Activated T-helper 2 cell treated with anti-CD3 and anti-CD28 coated beads, Interferon-gamma antibody, Interleukin-2, Interleukin-4, amounts not matched to agents 10 μg/mL and 5 μg/mL and 100 μg/mL, durations not matched to agents 14 hours and 24 hours and 36 hours (primary cell): ENCODE data around the gene DCHS1. TPM values are rescaled to one million over a fixed set of nuclear protein-coding genes. Genes with fewer than 3 reads are reported as not detected.

Experiments used
- DNase-seq: peaks from one replicate; pipeline ENCODE4 v3.0.0; 2021; ENCODE audit warnings: low spot score
- H3K27ac Mint-ChIP-seq: one replicate; pipeline ENCODE4 v1.8.0; 2021; ENCODE audit warnings: mixed read lengths
- H3K27me3 Mint-ChIP-seq: one replicate; pipeline ENCODE4 v1.8.0; 2021; ENCODE audit warnings: low read depth, mixed read lengths
- H3K36me3 Mint-ChIP-seq: one replicate; pipeline ENCODE4 v1.8.0; 2021; ENCODE audit warnings: low read depth, mixed read lengths
- H3K4me1 Mint-ChIP-seq: one replicate; pipeline ENCODE4 v1.8.0; 2021; ENCODE audit warnings: low read depth, mixed read lengths
- H3K4me3 Mint-ChIP-seq: one replicate; pipeline ENCODE4 v1.8.0; 2021; ENCODE audit warnings: low read depth, mild to moderate bottlenecking, moderate library complexity, mixed read lengths
- H3K9me3 Mint-ChIP-seq: one replicate; pipeline ENCODE4 v1.8.0; 2021; ENCODE audit warnings: mixed read lengths
- intact Hi-C: fragments of 100-400 bp; cut with micrococcal nuclease; formaldehyde crosslinking; loops from one replicate; pipeline ENCODE4 v1.15.1; 2023
- total RNA-seq: library from RNA; stranded (reverse); gene quantifications from 2 replicates; pipeline ENCODE4 v1.2.3, GENCODE V29; 2022

Gene DCHS1
- total RNA-seq, 1 donor from 2014 or later = 0.57 TPM

- H3K9me3 Mint-ChIP-seq = no peaks in the 10 kb centered on the region
- H3K36me3 Mint-ChIP-seq = no peaks in the 10 kb centered on the region
- H3K4me1 Mint-ChIP-seq = peaks cover 7% of the 10 kb centered on the region
- H3K27me3 Mint-ChIP-seq = no peaks in the 10 kb centered on the region
- no peak overlapping the region for H3K4me3 Mint-ChIP-seq
- no peak overlapping the region for H3K27ac Mint-ChIP-seq
- no peak for DNase-seq
- intact Hi-C loops = no loop called here
Measured at GRCh38 chr11:6637871-6638270, 17.7 kb downstream of the DCHS1 start.

DNA sequence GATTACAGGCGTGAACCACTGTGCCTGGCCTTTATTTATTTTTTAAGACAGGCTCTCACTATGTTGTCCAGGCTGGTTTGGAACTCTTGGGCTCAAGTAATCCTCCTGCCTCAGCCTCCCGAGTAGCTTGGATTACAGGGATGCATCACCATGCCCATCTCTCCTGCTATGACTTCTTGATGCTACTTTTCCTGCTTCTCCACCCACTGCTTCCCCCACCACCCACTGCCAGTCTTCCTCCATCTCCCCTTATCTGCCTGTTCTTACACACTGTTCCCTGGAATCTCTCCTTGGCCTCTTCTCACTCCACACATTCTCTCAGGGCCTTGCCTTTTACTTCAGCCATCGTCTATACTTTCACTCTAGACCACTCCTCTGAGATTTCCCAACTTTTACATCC is 19.1 kb downstream of the DCHS1 start:
- DNase-seq = no peak
- H3K4me3 Mint-ChIP-seq = no peak overlapping the region
- H3K27ac Mint-ChIP-seq = no peak overlapping the region
- intact Hi-C loops = no loop called here
- no peaks in the 10 kb centered on the region for H3K27me3 Mint-ChIP-seq
- H3K36me3 Mint-ChIP-seq = no peaks in the 10 kb centered on the region
- H3K9me3 Mint-ChIP-seq = no peaks in the 10 kb centered on the region
- peaks cover 7% of the 10 kb centered on the region for H3K4me1 Mint-ChIP-seq

GRCh38 chr11:6635082-6635932 is 20.3 kb downstream of the DCHS1 start:
- no peaks in the 10 kb centered on the region for H3K27me3 Mint-ChIP-seq
- H3K9me3 Mint-ChIP-seq = no peaks in the 10 kb centered on the region
- no peaks in the 10 kb centered on the region for H3K36me3 Mint-ChIP-seq
- H3K4me3 Mint-ChIP-seq = no peak overlapping the region
- no peak overlapping the region for H3K27ac Mint-ChIP-seq
- H3K4me1 Mint-ChIP-seq = peaks cover 7% of the 10 kb centered on the region
- intact Hi-C loops = no loop called here
- DNase-seq = no peak

- Mint-ChIP-seq H3K9me3 (no peaks in the 10 kb centered on the region), H3K27me3 (no peaks in the 10 kb centered on the region), H3K4me3 (no peak overlapping the region), H3K36me3 (no peaks in the 10 kb centered on the region), H3K27ac (no peak overlapping the region), H3K4me1 (peaks cover 5% of the 10 kb centered on the region)
- no peak for DNase-seq
- intact Hi-C loops = no loop called here
Measured at GRCh38 chr11:6634534-6634933, 21.1 kb downstream of the DCHS1 start.

- no peaks in the 10 kb centered on the region for H3K9me3 Mint-ChIP-seq
- H3K27me3 Mint-ChIP-seq = no peaks in the 10 kb centered on the region
- intact Hi-C loops = no loop called here
- H3K27ac Mint-ChIP-seq = no peak overlapping the region
- H3K4me1 Mint-ChIP-seq = no peaks in the 10 kb centered on the region
- no peaks in the 10 kb centered on the region for H3K36me3 Mint-ChIP-seq
- no peak for DNase-seq
- no peak overlapping the region for H3K4me3 Mint-ChIP-seq
Measured at GRCh38 chr11:6633422-6634408, 21.9 kb downstream of the DCHS1 start.

GRCh38 chr11:6632116-6633073 is 23.2 kb downstream of the DCHS1 start:
- intact Hi-C loops = no loop called here

GRCh38 chr11:6631361-6631890 is 24.2 kb downstream of the DCHS1 start:
- H3K27me3 Mint-ChIP-seq = no peaks in the 10 kb centered on the region
- H3K4me1 Mint-ChIP-seq = peaks cover 13% of the 10 kb centered on the region
- no peak for DNase-seq
- no peak overlapping the region for H3K27ac Mint-ChIP-seq
- H3K9me3 Mint-ChIP-seq = no peaks in the 10 kb centered on the region
- intact Hi-C loops = no loop called here
- no peak overlapping the region for H3K4me3 Mint-ChIP-seq
- no peaks in the 10 kb centered on the region for H3K36me3 Mint-ChIP-seq

More at GRCh38 chr11:6632116-6633073, 23.2 kb downstream of the DCHS1 start:
- DNase-seq = no peak
- no peaks in the 10 kb centered on the region for H3K36me3 Mint-ChIP-seq
- no peak overlapping the region for H3K4me3 Mint-ChIP-seq
- H3K27me3 Mint-ChIP-seq = no peaks in the 10 kb centered on the region
- H3K9me3 Mint-ChIP-seq = no peaks in the 10 kb centered on the region
- H3K4me1 Mint-ChIP-seq = peaks cover 9% of the 10 kb centered on the region
- no peak overlapping the region for H3K27ac Mint-ChIP-seq

DNA sequence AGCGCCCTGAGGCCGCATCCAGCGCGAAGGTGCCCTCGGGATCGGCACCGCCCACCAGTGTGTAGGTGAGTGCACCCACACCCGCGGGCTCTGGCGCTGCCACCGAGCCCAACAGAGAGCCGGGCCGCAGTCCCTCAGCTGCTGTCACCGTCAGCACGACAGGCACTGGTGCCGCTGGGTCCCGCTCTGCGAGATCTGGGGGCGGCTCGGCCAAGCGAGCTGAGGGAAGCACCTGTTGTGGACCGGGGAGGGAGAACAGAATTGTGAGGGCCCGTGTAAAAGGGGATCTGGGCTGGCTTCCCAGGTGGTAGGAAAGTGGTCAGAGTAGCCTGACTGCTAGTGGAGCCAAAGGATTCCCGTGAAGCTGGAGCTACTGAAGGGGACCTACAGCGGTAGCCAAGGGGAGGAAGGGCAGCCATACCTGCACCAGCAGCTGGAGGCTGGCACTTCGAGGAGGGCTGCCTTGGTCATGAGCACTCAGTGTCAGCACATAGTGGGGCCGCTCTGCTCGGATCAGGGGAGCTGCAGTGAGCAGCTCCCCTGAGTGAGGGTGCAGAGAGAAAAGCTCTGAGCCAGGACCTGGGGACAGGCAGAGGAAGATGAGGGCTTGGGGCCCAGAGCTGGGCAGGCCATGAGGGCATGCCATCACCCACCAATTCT is 24.8 kb downstream of the DCHS1 start:
- Mint-ChIP-seq H3K36me3 (no peaks in the 10 kb centered on the region), H3K27me3 (no peaks in the 10 kb centered on the region), H3K9me3 (no peaks in the 10 kb centered on the region), H3K27ac (no peak overlapping the region), H3K4me3 (no peak overlapping the region), H3K4me1 (peaks cover 13% of the 10 kb centered on the region)
- intact Hi-C loops = no loop called here
- no peak for DNase-seq

- intact Hi-C loops = no loop called here
- H3K9me3 Mint-ChIP-seq = no peaks in the 10 kb centered on the region
- DNase-seq = no peak
- H3K27me3 Mint-ChIP-seq = no peaks in the 10 kb centered on the region
- no peak overlapping the region for H3K27ac Mint-ChIP-seq
- no peak overlapping the region for H3K4me3 Mint-ChIP-seq
- no peaks in the 10 kb centered on the region for H3K36me3 Mint-ChIP-seq
- peaks cover 13% of the 10 kb centered on the region for H3K4me1 Mint-ChIP-seq
Measured at GRCh38 chr11:6629892-6630631, 25.5 kb downstream of the DCHS1 start.

- intact Hi-C loops = no loop called here
- no peaks in the 10 kb centered on the region for H3K9me3 Mint-ChIP-seq
- no peak overlapping the region for H3K4me3 Mint-ChIP-seq
- H3K27ac Mint-ChIP-seq = no peak overlapping the region
- H3K4me1 Mint-ChIP-seq = peaks cover 13% of the 10 kb centered on the region
- H3K27me3 Mint-ChIP-seq = no peaks in the 10 kb centered on the region
- no peak for DNase-seq
- no peaks in the 10 kb centered on the region for H3K36me3 Mint-ChIP-seq
Measured at GRCh38 chr11:6629573-6629891, 26.1 kb downstream of the DCHS1 start.

DNA sequence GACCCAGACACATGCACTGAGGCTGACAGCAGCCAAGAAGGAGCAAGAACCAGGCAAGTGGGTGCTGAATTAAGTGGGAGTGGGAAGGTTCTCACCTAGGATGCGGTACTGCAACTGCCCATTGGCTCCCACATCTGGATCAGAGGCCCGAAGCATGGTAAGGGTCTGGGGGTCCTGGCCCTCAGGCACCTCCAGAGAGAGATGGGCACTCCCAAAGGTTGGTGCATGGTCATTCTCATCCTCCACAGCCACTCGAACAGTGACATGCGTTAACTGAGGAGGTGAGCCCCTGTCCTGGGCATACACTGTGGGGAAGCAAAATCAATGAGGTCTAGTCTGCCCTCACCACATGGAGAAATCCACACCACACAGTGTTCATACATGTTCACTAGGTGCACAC is 27.1 kb downstream of the DCHS1 start:
- Mint-ChIP-seq H3K27ac (no peak overlapping the region), H3K4me1 (peaks cover 13% of the 10 kb centered on the region), H3K9me3 (no peaks in the 10 kb centered on the region), H3K4me3 (no peak overlapping the region), H3K27me3 (no peaks in the 10 kb centered on the region), H3K36me3 (no peaks in the 10 kb centered on the region)
- intact Hi-C loops = no loop called here
- no peak for DNase-seq
